DND-41 (cell line): Measurements from ENCODE around the gene ZNF462.

Experiments
- ATAC-seq: fragments of 200-7000 bp; cut with Tn5 transposase; 3 replicates; pipeline ENCODE4 v1.9.1; 2021; ENCODE audit warnings: low read depth; ENCODE audit not compliant: insufficient read depth
- DNase-seq: peaks from one replicate; pipeline ENCODE4 v3.0.0-alpha.2; 2020
- H2AFZ ChIP-seq: 2 replicates; pipeline ENCODE4 v1.6.0; 2012; ENCODE audit warnings: low read depth, low read length
- H3K27ac ChIP-seq: 2 replicates; pipeline ENCODE4 v1.5.1; 2012; ENCODE audit warnings: low read length, inconsistent platforms
- H3K27me3 ChIP-seq: fragments of 200-600 bp; sonication (generic); 2 replicates; pipeline ENCODE4 v1.6.0; 2012; ENCODE audit warnings: low read length, mild to moderate bottlenecking, inconsistent platforms; ENCODE audit not compliant: insufficient read depth, poor library complexity
- H3K36me3 ChIP-seq: 2 replicates; pipeline ENCODE4 v1.5.1; 2012; ENCODE audit warnings: low read length, inconsistent platforms; ENCODE audit not compliant: insufficient read depth
- H3K4me1 ChIP-seq: 2 replicates; pipeline ENCODE4 v1.5.1; 2012; ENCODE audit warnings: mild to moderate bottlenecking, low read length; ENCODE audit not compliant: insufficient read depth
- H3K4me2 ChIP-seq: 2 replicates; pipeline ENCODE4 v1.6.0; 2012; ENCODE audit warnings: mild to moderate bottlenecking, moderate library complexity, low read length, inconsistent platforms; ENCODE audit not compliant: insufficient read depth
- H3K4me3 ChIP-seq, 2 experiments: fragments of 200-600 bp in 1 of 2; shearing (Covaris generic) in 1 of 2; 2 replicates each; pipeline ENCODE4 v1.5.1; 2012 to 2016; ENCODE audit warnings: inconsistent platforms in 2 of 2, low read length in 2 of 2, mild to moderate bottlenecking in 2 of 2, low read depth in 1 of 2, moderate library complexity in 1 of 2
- H3K79me2 ChIP-seq: 2 replicates; pipeline ENCODE4 v1.6.0; 2012; ENCODE audit warnings: low read length, inconsistent platforms; ENCODE audit not compliant: insufficient read depth
- H3K9ac ChIP-seq: 2 replicates; pipeline ENCODE4 v1.6.0; 2012; ENCODE audit warnings: low read depth, mild to moderate bottlenecking, inconsistent platforms, low read length, moderate library complexity
- H3K9me3 ChIP-seq: 2 replicates; pipeline ENCODE4 v1.5.1; 2012; ENCODE audit warnings: low read length, moderate library complexity, mild to moderate bottlenecking, inconsistent platforms; ENCODE audit not compliant: insufficient read depth, severe bottlenecking
- H4K20me1 ChIP-seq: 2 replicates; pipeline ENCODE4 v1.6.0; 2012; ENCODE audit warnings: low read length; ENCODE audit not compliant: insufficient read depth
- EZH2 ChIP-seq: IDR thresholded peaks from 3 replicates; pipeline ENCODE4 v1.6.1; 2012; ENCODE audit warnings: borderline replicate concordance, low read depth, mild to moderate bottlenecking, moderate library complexity, low read length, inconsistent platforms; ENCODE audit not compliant: severe bottlenecking
- TF ChIP-seq, protein P1 (sequence below): IDR thresholded peaks from 2 replicates; pipeline ENCODE4 v1.5.1; 2012; ENCODE audit warnings: borderline replicate concordance, low read length, moderate library complexity, mild to moderate bottlenecking; ENCODE audit not compliant: poor library complexity, severe bottlenecking; ENCODE audit errors: extremely low read depth

The ZNF462 gene

DNA sequence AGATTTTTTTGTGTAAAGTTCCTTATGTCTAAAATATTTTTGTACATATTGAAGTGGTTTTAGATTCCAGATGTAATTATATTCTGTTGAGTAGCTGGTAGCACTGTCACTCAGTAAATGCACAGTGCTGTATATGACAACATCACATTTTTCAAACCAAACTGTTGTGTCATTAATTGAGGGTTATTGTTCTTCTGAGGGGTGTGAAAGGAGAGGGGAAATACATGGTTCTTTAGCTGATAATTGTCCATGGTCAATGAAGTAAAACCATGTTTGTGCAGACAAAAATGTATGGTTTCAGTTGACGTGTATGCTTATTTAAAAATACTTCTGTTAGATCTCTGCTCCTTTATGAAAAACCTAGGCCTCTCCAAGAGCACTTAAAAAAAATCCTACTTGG, 3.3 kb downstream of the ZNF462 start:
- Histone ChIP-seq H3K4me1 (peaks cover 24% of the 10 kb centered on the region), H3K27ac (no peak overlapping the region), H4K20me1 (no peaks in the 10 kb centered on the region), H3K4me2 (no peak overlapping the region), H3K9ac (no peak overlapping the region), H3K36me3 (no peaks in the 10 kb centered on the region), H3K4me3 (no peak overlapping the region), H3K27me3 (no peaks in the 10 kb centered on the region), H2AFZ (no peak overlapping the region), H3K9me3 (no peaks in the 10 kb centered on the region), H3K79me2 (peaks cover 11% of the 10 kb centered on the region)
- DNase-seq (no peak), ATAC-seq (no peak)
- TF ChIP-seq, protein P1, sequence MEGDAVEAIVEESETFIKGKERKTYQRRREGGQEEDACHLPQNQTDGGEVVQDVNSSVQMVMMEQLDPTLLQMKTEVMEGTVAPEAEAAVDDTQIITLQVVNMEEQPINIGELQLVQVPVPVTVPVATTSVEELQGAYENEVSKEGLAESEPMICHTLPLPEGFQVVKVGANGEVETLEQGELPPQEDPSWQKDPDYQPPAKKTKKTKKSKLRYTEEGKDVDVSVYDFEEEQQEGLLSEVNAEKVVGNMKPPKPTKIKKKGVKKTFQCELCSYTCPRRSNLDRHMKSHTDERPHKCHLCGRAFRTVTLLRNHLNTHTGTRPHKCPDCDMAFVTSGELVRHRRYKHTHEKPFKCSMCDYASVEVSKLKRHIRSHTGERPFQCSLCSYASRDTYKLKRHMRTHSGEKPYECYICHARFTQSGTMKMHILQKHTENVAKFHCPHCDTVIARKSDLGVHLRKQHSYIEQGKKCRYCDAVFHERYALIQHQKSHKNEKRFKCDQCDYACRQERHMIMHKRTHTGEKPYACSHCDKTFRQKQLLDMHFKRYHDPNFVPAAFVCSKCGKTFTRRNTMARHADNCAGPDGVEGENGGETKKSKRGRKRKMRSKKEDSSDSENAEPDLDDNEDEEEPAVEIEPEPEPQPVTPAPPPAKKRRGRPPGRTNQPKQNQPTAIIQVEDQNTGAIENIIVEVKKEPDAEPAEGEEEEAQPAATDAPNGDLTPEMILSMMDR: no peak
- no peak for TF ChIP-seq EZH2

DNA sequence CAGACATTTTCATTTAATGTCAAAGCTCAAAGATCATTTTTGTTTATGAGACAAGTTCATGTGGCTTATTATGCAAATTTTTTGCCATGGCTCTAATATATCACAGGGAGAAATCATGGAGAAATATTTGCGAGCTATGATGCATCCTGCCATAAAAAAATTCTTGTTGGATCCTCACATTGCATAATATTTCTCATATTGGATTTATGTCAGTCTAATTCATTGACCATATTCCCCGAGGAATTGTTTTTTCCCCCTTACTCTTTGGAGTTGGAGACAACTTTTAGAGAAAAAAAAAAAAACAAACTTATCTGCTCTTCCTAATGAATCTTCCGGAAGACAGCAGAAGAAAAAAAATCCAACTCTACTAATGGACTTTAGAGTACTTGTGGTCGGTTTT, 4.3 kb downstream of the ZNF462 start:
- ATAC-seq: no peak
- Histone ChIP-seq H3K9me3 (no peaks in the 10 kb centered on the region), H3K27me3 (no peaks in the 10 kb centered on the region), H2AFZ (no peak overlapping the region), H3K27ac (no peak overlapping the region), H4K20me1 (no peaks in the 10 kb centered on the region), H3K9ac (no peak overlapping the region), H3K79me2 (peaks cover 11% of the 10 kb centered on the region), H3K4me1 (peaks cover 22% of the 10 kb centered on the region), H3K36me3 (no peaks in the 10 kb centered on the region), H3K4me3 (no peak overlapping the region), H3K4me2 (no peak overlapping the region)
- DNase-seq: no peak
- no peak for TF ChIP-seq EZH2
- TF ChIP-seq, protein P1: no peak

DNA sequence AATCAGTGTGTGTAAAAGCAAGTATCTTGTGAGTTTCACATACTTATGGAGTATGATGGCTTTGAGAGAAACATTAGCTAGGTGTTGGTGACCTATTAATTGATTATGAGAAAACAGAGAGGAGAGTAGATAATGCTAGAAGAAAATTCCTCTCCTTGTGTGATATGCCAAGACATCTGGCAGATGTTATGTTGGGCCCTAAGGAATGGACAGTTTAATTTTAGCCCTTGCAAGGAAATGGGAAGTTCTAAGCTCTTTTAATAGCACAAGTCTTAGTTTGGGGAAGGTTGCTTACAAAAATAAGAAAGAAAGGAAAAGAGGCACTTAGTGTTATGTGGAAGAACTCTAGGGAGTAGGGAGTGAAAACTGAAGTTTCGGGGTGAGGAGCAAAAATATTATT, 5.1 kb downstream of the ZNF462 start:
- Histone ChIP-seq H3K27me3 (no peaks in the 10 kb centered on the region), H3K4me3 (no peak overlapping the region), H3K36me3 (no peaks in the 10 kb centered on the region), H3K9ac (no peak overlapping the region), H2AFZ (no peak overlapping the region), H3K79me2 (peaks cover 11% of the 10 kb centered on the region), H3K4me2 (no peak overlapping the region), H4K20me1 (no peaks in the 10 kb centered on the region), H3K4me1 (peaks cover 17% of the 10 kb centered on the region), H3K27ac (no peak overlapping the region), H3K9me3 (no peaks in the 10 kb centered on the region)
- TF ChIP-seq, protein P1: no peak
- TF ChIP-seq EZH2: no peak
- DNase-seq (no peak), ATAC-seq (no peak)

DNA sequence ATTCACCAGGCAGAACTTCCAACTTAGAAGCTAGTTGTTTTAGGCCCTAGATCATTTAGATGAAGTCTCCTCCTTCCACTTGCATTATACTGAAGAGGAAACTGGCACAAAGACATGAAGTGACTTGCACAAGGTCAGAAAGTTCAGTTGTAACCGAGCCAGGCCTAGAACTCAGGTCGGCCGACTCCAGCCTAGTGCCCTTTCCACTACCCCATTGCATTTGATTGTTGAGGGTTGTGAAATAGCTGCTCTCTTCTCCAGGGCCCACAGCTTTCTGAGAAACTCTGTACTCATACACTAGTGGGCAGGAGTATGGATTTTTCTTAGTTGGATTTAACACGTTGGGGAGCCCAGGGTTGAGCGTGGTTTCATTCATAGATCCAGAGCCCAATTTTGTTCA, 5.6 kb downstream of the ZNF462 start:
- H2AFZ ChIP-seq: no peak overlapping the region
- DNase-seq (no peak), ATAC-seq (no peak)
- TF ChIP-seq, protein P1: no peak
- no peak for TF ChIP-seq EZH2
- peaks cover 17% of the 10 kb centered on the region for H3K4me1 ChIP-seq
- H3K27me3 ChIP-seq: no peaks in the 10 kb centered on the region
- H3K4me2 ChIP-seq: no peak overlapping the region
- no peaks in the 10 kb centered on the region for H3K9me3 ChIP-seq
- H3K4me3 ChIP-seq: no peak overlapping the region
- no peaks in the 10 kb centered on the region for H4K20me1 ChIP-seq
- H3K79me2 ChIP-seq: peaks cover 13% of the 10 kb centered on the region
- H3K27ac ChIP-seq: no peak overlapping the region
- no peak overlapping the region for H3K9ac ChIP-seq
- H3K36me3 ChIP-seq: no peaks in the 10 kb centered on the region
